SK-N-SH (cell line): ENCODE results near the gene CIB4.

ENCODE experiments used
- CTCF ChIP-seq: fragments of 200-600 bp; sonication (generic); IDR thresholded peaks from 2 replicates; pipeline ENCODE4 v1.6.1; 2017; ENCODE audit warnings: antibody characterized with exemption, mild to moderate bottlenecking, moderate library complexity
- GABPA ChIP-seq: IDR thresholded peaks from 2 replicates; pipeline ENCODE4 v1.4.0; 2012; ENCODE audit warnings: low read depth, mild to moderate bottlenecking
- PBX3 ChIP-seq: IDR thresholded peaks from 2 replicates; pipeline ENCODE4; 2012
- POLR2AphosphoS5 ChIP-seq: IDR thresholded peaks from 2 replicates; pipeline ENCODE4 v1.6.1; 2012; ENCODE audit warnings: low read depth, low read length
- SMC3 ChIP-seq: IDR thresholded peaks from 2 replicates; pipeline ENCODE4 v1.6.1; 2012; ENCODE audit warnings: low read depth, low read length, improper control_type of control experiment
- TAF1 ChIP-seq: IDR thresholded peaks from 2 replicates; pipeline ENCODE4 v1.6.1; 2012; ENCODE audit warnings: low read depth, mild to moderate bottlenecking, low read length, moderate library complexity, borderline replicate concordance
- TCF12 ChIP-seq: IDR thresholded peaks from 2 replicates; pipeline ENCODE4 v1.4.0; 2012

- no peak for TF ChIP-seq PBX3
- TF ChIP-seq CTCF, result no peak
- TF ChIP-seq SMC3, result no peak
- no peak for TF ChIP-seq TAF1
- TF ChIP-seq TCF12, result no peak
- no peak for TF ChIP-seq POLR2AphosphoS5
- no peak for TF ChIP-seq GABPA
Observed at GRCh38 chr2:26533661-26534060, 107.5 kb downstream of the CIB4 start.
